Activated CD4-positive, CD25-positive, alpha-beta regulatory T cell treated with anti-CD3 and anti-CD28 coated beads, Interleukin-2, amount 50 U/mL, for 24 hours (primary cell): ENCODE measurements around the gene PSMG3.

Experiments used
- ATAC-seq, 2 donors: fragments of 150-1000 bp; cut with Tn5 transposase; one replicate each; pipeline ENCODE4 v1.10.0; 2021; ENCODE audit warnings: mild to moderate bottlenecking in 1 of 2, moderate library complexity in 1 of 2

Gene PSMG3, protein sequence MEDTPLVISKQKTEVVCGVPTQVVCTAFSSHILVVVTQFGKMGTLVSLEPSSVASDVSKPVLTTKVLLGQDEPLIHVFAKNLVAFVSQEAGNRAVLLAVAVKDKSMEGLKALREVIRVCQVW

DNA sequence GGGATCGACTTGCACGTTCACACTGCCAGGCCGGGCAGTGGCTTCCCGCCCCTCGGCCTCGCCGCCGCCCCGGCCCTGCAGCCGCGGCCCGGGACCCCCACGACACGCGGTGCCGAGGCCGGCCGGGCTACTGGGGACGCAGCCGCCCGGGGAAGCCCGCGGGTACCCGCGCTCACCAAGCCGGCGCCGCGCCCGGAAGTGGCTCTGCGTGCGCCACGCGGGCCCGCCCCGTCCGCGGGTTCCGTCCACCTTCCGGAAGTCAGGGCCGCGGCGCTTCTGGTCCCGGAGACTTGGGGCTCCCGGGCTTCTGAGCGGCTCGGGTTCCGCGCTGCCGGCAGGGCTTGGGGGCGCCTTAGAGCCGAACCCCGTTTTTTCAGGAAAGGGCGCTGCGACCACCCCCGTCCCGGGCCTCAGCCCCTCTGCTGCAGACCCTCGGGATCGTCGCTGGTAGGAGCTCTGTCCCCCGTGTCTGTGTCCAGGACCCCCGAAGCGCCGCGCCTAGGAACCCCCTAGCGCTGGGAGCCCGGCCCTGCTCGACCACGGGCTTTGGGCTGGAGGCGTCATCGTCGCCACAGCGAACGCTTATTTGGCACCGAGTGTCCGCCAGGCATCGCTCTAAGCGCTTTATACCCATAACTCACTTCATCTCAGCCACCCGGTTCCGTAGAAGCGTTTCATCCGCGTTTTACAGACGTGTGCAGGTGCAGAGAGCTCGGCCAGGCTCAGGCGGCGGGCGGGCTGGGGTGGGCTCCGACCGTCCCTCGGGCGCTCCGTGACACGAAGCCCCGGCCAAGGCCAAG is at the start of gene PSMG3:
Gene PSMG3, minus strand, starts transcription at position 200 of the 800 bp plus-strand sequence. CDS start 693 bp downstream, outside the sequence.
- ATAC-seq = peak; percentile 97 to 98

DNA sequence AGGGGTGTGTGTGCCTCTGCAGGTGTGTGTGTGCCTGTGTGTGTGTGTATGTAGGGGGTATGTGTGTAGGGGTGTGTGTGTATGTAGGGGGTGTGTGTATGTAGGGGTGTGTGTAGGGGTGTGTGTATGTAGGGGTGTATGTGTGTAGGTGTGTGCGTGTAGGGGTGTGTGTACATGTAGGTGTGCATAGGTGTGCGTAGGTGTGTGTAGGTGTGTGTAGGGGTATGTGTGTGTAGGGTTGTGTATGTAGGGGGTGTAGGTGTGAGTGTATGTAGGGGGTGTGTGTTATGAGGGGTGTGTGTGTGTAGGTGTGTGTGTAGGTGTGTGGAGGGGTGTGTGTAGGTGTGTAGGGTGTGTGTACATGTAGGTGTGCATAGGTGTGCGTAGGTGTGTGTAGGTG is 48.6 kb upstream of the PSMG3 start:
- ATAC-seq = no peak

DNA sequence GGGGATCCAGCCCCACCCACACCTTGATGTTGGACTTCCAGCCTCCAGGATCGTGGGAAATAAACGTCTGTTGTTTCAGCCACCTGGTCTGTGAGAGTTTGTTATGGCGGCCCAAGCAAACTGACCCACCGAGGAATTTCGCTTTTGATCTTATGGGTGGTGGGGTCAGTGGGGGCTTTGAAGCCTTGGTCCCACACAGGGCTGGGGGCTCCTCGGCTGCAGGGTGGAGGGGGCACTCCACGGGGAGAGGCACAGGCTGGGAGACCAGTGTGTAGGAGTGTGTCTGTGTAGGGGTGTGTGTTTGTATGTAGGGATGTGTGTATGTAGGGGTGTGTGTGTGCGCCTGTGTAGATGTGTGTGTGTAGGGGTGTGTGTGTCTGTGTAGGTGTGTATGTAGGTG is 48.1 kb upstream of the PSMG3 start:
- ATAC-seq = no peak

DNA sequence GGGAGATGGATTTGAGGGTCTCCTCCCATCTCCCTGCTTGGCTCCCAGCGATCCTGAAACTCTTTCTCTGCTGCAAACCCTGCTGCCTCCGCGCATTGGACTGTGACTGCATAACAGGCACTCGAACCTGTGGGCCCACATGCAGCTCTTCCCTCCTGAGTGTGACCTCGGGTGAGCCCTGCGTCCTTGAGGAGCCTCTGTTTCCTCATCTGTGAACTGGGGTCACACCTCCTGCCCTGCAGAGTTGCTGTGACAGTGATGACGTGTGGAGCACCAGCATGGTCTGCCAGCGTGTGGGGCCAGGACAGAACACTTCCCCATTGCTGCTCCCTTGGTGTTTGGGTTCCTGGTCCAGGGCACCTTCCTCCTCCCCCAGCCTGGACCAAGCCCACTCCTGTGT is 46.9 kb upstream of the PSMG3 start:
- no peak for ATAC-seq

DNA sequence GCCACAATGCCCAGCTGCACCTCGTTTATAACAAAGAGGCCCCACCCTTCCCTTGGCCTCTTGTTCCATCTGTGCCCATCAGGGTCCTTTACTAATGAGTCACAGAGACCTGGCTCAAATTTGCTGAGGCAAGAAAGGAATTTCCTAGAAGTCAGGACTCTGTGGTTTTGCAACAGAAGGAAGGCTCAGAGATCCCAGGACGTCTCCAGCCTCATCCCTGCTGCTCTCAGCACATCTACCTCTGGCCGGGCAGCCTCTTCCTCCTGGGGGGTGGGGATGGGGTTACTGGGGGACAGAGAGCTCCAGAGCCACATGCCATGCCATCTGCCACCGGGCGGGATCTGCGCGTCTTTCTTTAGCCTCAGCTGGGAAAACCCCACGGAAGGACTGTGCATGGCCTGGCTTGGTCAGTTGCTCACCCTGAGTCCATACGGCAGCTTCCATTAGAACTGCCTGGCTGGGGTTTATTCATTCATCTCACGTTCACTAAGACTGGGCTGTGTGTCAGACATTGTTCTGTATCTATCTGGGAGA is 41.9 kb upstream of the PSMG3 start:
- no peak for ATAC-seq

DNA sequence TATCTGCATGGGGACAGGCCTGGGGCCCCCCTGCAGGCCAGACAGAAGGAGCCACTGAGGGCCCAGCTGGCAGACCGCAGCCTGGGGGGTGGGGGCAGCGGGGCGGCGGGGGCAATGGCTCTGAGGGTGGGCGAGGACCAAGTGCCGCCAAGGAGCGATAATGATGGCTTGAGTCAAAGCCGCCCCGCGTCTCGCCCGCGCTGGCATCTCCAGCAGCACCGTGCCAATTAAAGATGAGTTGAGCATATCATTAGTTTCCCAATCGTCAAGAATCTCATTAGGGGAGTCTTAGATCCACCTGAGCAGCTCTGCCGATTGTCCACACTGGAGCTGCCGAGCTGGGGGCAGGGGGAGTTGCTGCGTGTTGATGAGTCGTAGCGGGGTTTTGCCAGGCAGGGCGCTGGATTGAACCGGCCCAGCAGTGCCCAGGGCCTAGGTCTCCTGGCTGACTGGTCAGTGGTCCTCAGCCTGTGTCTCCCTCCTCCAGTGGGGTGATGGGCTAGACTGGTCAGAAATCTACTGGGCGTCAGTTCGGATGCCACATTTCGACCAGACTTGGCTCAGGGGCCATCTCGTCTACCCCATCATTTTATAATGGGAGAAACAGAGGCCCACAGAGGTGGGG is 41.0 kb upstream of the PSMG3 start:
- no peak for ATAC-seq

DNA sequence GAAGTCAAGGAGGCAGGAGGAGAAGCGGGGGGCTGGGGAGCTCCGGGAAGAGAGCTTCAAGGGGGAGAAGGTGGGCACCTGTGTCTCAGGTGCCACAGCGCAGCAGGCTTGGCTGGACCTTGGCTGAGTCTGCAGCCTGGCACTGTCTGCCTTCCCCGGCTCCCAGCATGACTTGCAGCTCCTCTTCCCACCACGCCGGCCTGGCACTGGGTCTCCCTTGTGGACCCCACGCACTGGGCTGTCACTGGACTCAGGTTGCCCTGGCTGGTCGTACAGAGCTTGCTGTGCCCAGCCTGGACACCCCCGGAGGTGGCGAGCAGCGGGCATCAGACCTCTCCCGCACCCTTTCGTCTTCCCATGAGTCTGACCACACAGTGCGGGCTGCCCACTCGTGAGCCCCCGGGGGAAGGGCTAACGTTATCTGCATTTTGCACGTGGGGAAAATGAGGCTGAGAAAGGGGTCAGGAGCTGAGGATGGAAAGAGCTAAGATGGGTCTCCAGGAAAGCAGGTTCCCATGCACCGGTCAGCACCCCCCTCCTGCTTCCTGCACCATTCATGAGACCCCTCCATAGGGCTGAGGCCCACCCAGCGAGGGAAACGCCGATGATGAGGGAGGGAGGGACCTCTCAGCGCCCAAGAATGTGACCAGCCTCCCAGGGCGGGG is 40.3 kb upstream of the PSMG3 start:
- no peak for ATAC-seq

DNA sequence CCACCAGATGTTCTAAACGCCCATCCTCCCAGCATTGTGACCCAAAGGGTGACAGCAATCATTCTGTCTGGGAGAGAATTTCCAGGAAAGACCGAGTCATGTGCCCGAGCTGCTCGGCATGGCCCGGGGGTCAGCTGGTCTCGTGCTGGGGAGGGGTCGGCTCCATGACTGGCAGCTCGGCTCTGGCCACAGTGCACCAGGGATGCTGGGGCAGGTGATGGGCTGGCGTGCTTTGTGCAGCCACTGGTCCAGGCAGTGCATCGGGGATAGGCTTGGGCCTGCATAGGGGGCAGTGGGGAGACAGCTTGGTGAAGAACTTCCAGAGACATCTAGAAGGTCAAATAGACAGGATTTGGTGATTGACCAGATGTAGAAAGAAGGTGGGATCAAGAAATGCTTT is 39.2 kb upstream of the PSMG3 start:
- ATAC-seq = no peak

DNA sequence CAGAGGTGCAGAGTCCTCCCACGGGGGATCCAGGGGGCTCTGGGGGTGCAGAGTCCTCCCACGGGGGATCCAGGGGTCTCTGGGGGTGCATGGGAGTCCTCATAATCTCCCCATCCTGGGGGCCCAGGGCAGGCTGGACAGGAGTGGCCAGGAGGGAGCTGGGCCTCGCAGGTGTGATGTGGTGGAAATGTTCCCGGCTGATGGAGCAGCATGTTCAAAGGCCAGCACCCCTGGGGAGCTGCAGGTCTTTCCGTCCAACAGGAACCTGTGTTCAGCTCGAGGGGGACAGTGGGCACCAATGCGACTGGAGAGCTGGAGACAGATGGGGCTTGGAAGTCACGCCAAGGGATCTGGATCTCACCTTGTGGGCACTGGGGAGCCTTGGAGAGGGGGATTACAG is 38.5 kb upstream of the PSMG3 start:
- ATAC-seq = no peak

DNA sequence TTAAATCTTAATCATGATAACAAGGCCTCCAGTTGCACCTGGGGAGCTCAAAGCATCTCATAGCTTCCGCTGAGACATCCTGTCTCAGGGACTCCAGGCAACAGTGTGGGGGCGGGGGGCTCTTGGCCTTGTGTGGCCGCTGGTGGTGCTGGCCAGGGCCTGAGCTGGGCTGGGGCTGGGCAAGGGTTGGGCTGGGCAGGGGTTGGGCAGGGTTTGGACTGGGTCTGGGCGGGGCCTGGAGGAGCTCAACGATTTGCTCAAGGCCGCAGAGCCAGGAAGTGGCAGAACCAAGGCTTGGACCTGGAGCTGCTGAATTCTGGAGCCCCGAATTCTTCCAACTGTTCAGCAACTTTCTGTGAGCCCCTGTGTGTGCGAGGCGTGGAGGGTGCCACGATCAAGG is 37.9 kb upstream of the PSMG3 start:
- no peak for ATAC-seq

DNA sequence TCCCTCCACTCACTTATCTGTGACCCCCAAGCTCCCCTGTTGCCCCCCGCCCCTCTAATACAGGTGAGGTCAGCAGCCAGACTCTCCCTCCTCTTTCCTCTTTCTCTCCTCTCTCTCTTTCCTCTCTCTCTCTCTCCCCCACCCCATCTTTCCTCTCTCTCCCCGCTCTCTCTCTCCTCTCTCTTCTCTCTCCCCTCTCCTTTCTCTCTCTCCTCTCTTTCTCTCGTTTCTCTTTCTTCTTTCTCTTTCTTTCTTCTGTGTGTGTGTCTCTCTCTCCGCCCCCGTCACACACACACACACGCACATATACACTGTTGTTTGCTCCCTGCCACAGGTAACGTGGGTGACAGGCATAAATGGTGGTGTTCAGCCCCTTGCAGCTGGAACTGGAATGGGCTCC is 37.2 kb upstream of the PSMG3 start:
- ATAC-seq = no peak

DNA sequence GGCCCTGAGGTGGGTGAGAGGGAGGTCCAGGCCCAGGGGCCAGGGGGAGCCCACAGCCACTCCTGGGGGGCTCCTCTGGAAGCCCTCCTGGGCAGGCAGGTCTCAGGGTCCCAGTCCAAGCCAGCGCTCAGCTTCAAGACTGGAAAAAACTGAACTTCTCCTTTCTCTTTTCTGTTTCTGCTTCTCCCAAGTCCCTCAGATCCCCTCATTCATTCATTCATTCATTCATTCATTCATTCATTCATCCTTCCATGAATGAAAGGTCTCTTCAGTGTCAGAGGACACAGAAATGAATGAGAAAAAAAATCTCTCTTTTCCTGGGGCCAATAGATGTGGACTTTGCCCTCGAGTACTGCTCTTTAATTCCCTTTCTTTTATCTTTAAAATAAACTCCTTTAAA is 34.6 kb upstream of the PSMG3 start:
- no peak for ATAC-seq

DNA sequence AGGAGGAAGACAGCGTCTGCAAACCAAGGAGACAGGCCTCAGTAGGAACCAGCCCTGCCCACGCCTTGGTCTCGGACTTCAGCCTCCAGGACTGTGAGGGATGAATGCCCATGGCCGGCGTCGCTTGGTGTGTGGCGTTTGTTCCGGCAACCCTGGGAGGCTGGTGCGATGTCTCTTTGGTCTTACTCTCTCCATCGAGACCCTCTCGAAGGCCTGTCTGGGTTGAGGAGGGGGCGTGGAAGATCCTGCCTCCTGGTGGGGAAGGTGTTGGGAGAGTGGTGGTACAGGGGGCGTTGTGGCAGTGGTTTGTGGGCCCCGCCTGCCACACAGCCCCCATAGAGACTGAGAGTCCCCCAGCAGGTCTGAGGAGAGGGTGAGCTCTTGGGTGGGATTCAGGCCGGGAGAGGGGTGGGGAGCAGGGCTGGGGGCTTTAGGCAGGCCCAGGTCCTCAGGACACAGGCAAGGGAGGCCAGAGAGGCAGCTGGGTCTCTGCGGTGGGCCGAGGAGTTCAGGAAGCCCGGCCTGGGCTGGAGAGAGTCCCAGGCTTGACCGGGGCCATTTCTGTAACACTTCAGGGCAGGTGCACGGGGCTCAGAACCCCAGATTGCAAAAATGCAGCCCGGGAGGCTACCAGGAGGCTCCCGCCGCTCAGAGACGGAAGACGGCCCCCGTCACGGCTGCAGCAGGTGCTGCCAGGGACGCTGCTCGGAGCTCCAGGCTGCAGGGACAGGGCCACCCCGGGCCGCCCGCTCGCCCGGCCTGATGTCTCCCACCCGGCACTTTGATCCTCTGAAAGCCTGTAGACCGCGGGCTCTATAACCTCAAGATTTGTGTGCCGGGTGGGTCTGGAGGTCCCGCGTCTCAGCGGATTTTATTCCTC is 33.8 kb upstream of the PSMG3 start:
- no peak for ATAC-seq

DNA sequence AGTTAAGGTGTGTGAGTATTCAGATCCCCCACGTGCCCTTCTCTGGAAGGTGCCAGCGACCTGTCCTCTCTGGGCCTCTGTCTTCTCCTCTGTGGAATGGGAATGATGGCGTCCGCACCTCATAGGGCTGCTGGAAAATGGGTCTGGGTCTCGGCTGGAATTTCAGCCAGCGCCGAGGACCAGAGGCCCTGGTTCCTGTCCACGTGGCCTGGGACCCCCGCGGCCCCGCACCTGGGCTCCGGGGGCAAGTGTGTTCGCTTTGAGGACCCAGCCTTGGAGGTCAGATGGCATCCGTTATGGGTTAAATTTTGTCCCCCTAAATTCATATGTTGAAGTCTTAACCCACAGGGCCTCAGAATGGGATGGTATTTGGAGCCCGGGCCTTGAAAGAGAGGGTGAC is 32.6 kb upstream of the PSMG3 start:
- ATAC-seq = no peak

DNA sequence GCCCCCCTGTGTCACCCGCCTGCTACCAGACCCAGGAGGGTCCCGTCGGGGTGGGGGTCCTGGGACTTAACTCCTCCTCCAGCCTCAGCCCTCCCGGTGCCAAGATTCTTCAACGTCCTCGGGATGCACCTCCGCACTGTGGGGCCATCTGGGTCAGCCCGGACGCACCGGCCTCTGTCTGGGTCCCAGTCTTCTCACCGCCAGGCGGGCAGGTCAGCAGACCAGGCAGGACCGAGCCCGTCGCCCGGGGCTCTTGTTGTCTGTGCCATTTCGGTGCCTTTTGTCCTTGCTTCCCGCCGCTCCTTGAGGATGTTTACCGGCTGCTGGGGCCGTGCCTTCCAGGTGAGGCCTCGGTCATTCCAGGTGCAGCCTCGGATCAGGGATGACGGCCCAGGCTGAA is 32.1 kb upstream of the PSMG3 start:
- no peak for ATAC-seq

DNA sequence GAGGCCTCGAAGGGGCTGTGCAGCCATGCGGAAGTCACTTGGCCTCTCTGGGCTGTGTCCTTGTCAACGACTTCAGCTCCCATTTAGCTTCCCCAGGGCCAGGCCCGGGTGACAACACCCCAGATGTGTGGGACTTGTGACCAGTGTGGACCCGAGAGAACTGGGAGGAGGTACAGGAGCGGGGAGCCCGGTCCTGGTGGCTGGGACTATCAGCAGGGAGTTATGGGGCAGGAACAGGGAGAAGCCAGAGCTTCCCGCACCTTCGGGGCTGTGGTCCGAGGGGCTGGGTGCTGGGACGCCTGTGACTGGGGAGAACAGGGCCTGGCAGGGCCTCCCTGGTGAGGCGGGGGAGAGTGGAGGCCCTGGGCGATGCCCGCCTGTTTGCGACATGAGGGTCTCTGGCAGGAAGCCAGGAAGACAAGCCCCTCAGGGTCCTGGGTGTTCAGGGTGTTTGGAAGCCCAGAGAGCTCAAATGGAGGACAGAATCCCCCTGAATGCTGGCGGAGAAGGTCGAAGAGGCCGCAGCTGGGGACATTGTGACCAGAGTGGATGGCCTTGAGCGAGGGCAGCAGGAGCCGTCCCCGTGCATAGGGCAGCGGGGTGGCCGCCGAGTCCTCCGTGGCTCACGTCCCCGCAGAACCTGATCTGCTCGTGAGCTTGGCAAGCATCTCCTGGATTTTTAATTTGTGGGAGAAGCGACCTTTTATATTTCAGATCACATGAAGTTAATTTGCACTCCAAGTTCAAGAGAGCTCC is 30.0 kb upstream of the PSMG3 start:
- no peak for ATAC-seq

DNA sequence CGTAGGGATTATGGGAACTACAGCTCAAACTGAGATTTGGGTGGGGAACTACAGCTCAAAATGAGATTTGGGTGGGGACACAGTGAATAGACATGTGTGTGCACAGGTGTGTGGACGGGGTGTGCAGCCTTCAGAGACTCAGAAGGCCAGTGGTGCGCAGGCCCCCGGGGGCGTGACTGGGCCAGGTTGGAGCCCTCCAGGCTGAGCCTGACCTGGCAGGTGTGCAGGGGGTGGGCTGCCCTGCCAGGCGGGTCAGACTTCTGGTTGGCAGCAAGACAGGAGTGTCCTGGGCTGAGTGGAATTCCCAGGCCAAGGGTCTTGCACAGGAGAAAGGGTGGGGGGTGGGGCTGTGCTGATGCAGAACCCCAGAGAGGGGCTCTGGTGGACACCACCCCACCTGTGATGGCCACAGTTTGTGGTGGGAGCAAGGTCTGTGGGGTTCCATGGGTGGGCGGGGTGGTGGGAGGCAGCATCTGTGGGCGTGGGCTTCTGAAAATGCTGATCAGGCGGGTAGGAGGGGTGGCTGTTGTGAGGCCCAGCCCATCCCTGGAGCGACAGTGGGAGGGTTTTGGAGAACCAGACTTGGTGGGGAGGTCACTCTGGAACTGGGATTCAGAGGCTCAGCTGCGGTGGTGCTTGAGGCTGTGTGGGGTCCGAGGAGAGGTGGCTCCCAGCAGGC is 29.3 kb upstream of the PSMG3 start:
- no peak for ATAC-seq

DNA sequence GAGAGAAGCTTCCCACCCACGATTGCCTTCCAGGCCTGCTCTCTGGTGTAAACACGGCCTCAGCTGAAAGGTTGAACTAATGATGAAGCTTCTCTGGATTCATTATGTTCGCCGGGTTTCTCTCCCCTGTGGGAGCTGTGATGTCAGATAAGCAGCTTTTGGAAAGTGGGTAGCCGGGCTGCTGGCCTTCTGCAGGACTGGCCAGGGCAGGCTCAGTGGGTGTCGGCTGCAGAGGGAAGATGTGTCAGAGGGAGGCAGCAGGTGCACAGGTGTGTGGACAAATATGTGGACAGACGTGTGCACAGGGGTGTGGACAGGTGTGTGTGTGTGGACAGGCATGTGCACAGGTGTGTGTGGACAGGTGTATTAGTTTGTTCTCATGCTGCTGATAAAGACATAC is 28.5 kb upstream of the PSMG3 start:
- no peak for ATAC-seq

DNA sequence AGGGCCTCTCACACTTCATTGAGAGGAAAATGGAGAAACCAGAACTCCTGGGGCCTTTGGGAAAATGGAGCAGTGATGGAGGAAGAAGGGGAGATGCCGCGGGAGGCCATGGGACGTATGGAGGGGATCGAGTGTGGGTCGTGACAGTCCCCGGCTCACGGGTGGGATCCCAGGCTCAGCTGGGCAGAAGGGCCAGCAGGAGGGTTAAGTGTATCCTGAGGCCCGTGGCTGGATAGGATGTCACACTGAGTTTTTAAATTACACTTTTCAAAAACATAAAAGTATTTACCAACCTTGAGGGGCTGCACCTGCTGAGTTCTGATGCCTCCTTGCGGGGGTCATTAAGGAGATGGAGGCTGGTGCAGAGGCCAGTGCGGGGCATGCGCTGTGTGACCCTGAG is 28.0 kb upstream of the PSMG3 start:
- ATAC-seq = no peak

DNA sequence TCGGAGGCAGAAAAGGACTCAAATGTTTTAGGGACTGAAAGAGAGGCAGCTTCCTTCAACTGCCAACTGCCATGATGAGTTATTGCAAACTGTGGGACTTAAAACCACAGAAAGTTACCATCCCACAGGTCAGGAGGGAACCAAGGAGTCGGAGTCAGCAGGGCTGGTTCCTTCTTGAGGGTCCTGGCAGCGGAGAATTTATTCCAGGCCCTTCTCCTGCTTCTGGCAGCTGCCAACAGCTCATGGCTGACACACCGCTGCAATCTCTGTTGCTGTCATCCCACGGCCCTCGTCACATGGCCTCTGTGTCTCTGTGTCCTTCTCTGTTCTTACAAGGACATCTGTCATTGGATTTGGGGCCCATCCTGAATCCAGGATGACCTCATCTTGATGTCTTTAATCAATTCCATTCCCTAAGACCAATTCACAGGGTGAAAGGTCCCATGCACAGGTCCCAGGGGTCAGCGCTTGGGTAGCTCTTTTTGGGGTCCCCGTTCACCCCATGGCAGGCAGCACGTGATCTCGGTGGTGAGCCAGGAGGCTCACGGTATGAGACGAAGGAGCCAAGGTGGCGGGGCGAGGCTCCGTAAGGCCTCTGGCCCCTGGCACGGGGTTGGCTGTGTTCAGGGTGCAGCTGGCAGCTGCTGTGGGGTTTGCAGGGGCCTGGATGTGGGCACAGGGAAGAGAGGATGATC is 27.4 kb upstream of the PSMG3 start:
- ATAC-seq = no peak
